Stimulated activated CD4-positive, alpha-beta T cell treated with anti-CD3 and anti-CD28 coated beads, Interleukin-15, amount 100 ng/mL, for 1 hour (primary cell): Measurements from ENCODE around the gene IQCE.

Experiments
- DNase-seq, 2 donors: peaks; one replicate each; pipeline ENCODE4 v3.0.0-alpha.2; 2020; ENCODE audit warnings: low read depth in 1 of 2, low spot score in 1 of 2

The IQCE gene

DNA sequence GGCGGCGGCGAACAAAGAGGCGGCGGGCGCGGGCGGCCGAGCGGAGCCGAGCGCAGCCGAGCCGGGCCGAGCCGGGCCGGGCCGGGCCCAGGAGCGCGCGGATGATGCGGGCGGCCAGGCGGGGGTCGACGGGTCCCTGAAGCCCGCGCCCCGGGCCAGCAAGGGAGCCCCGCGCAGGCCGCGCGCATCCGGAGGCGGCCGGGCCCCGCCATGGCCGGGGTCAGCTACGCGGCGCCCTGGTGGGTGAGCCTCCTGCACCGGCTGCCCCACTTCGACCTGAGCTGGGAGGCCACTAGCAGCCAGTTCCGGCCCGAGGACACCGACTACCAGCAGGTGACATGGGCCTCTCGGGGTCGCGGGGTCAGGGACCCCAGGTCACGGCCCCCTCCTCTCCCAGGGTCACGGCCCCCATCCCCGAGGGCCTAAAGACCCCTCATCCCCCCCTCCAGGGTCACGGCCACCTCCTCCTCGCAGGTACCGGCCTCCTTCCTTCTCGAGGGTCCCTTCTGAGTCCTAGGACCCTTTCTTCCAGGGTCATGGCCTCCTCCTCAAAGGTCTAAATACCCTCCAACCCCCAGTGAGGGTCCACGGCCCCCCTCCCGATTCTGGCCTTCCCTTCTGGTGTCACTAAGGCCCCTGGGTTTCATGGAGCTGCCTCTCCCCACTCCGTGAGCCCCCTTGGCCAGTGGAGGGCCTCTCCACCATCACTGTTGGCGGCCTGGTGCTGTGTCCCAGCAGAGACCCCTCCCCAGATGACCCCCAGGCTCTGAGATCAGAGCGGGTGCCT is 73.4 kb downstream of the IQCE start, which contains the start of gene TTYH3:
TTYH3 (plus strand) TSS at position 41 of the 787 bp plus-strand sequence; CDS start at position 211, 170 bp downstream.
- DNase-seq, result no peak

DNA sequence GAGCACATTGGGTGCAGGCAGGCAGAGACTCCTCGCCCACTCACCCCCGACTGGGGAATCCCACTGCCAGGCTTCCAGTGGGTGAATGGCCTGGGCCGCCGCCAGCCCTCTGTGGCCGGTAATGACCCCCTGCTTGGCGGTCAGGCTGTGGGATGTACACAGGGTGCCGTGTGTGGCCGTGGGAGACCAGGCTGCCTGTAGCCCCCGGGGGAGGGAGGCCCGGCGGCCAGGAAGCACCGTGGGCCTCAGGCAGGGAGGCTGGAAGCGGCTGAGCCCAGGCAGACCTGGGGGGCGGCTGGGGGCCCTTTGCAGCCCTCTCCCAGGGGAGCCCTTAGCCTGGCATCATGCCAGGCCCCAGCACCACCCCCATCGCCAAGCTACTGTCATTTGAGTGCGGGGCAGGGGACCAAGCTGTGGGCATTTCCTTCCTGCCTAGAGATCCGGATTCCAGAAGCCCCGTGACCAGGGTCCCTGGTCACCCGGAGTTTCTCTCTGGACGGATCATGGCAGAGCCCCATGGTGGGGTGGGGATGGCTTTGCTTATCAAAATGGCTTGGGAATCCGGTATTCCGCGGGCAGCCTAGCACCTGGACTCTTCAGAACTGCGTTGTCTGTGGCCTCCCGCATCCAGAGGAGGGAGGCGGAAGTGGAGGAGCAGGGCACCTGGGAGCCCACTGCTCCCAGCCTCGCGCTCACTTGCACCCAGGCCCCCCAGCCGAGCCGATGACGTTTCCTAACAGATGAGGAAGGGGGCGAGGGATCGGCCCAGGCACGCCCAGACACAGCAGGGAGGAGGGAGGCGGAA is 74.2 kb downstream of the IQCE start:
- peak in 1 of 2 donors; percentile 43 for DNase-seq

DNA sequence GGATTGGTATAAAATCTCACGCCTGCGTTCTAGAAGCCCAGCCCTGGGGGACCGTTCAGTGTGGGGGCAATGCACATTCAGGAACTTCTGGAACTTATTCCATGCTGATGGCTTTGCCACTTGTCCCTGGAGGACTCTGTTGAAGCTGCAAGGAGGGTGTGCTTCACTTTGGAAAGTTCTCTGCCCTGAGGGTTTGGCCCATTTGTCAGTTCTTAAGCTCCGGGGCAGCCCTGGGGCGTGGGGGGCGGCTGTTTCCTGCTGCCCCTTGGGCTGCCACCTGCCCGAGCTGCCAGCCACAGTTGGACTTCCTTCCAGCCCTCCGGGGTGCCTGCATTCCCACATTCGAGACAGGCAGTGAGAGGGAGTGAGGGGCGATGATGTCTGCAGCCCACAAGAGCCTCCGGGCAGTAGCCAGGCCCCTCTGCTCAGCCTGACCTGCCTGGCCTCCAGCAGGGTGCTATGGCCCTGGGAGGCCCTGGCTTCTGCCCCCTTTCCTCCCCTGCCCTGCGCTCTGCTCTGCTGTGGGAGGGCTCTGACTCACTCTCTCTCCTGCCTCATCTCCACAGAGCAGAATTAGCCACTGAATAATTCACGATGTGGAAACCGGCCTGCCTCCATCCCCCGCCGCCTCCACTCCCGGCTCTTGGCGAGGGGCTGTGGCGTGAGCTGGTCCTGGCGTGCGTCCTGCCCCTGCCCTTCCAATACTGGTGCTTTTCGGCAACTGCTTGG is 74.9 kb downstream of the IQCE start:
- DNase-seq, result no peak

DNA sequence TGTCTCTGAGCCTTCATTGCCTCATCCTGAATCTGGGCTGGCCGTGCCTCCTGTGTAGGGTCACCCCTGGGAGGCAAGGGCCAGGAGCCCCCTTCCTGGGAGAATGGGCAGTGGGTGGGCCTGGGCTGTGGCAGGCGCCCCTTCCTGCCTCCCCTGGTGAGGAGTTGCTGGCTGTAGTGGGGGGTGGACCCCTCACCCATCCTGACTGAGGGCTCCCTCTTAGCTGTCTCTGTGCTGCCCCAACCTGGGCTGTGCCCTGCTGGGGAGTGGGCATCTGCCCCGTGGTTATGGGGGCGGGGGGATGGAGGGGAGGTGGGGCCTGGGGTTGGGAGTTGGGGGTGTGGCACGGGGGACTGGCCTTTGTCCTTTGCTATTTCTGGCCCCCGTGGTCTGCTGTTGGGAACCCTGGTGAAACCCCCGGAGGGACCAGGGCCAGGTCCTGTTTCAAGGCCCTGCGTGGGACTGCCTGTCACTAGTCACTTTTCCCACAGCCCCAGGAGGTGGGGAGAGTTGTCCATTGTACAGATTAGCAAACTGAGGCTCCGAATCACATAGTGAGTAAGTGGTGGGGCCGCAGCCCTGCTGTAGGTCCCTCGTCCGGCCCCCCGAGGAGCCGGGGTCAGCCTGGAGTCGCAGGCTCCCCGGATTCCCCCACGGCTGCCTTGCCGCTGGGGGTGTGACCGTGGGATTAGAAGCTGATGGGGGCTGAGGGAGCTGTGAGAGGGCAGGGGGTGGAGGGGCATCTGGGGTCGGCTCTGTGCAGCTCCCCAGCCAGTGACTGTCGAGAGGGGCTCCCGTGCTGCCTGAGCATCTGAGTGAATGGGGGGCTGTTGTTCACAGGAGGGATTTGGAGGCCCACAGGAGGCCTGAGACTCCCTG is 75.7 kb downstream of the IQCE start:
- DNase-seq, result no peak

DNA sequence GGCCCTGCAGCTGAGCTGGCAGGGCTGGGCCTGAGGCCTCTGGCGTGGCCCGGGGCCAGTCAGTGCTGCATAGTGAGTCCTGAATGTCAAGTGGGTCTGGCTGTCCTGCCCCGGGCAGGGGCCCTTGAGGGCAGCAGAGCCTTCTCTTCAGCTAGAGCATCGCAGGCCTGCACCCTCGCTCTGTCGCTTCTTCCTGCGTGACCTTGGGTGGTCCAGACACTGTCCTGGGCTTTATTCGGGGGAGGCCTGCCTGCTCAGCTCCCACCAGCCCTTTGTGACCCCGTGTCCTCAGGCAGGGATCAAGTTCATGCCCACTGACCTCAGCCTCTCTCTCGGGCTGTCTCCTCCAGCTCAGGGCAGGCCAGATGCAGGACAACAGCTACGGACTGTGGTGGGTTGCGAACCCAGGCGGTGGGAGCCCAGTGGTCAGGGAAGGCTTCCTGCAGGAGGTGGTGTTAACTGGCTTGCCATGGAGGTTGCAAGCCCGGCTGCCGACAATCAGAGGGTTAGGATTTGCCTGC is 76.4 kb downstream of the IQCE start:
- no peak for DNase-seq

DNA sequence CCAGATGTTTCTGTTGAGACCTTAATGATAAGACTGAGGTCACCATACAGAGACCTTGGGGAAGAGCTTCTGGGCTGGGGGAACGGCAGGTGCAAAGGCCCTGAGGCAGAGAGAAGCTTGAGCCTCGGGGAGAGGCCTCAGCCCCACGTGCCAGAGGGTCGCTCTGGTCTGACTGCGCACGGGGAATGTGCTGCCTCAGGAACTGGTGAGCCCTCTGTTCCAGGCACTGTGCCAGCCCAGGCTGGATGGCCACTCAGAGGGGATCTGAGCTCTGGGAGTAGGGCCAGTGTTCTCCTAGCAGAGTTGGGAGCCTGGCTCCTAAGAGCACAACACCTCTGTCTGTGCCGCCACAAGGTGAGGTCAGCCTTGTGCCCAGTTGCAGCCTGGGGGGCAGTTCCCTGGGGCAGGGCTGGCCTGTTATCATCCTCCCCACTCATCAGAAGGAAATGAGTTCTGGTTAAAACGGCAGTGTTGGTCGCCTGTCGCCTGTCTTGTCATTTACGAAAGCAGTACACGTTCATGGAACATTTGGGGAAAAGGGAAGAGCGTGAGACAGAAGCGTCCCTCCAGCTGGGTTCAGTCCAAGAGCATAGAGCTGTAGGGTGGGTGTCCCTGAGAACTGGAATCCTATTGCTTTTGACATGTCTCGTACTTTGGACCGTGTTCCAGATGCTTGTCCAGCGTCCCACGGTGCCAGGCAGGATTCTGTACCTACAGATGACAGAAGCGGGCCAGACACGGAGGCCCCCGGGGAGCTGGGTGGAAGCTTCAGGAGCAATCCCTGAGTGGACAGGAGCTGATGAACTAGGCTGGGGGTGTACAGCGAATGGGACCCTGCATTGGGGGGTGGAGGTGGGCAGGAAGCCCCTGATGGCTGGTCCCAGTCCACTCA is 77.3 kb downstream of the IQCE start:
- DNase-seq, result no peak

DNA sequence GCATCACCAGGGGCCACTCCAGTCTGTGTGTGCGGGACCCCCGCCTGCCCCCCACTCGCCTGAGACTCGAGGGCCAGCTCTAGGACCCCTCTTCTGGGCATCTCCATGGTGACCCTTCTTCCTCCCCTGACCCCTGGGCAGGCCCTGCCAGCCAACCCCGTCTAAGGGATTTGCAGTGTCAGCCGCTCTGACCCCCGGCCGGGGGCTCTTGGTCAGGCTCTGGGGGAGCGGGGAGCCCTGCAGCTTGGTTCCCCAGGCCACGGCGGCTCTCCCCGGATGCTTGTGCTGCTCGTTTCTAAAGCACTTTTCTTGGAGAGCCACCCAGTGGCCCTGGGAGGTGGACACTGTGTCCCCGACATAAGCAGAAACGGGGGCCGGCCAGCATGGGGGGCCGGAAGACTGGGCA is 78.3 kb downstream of the IQCE start:
- DNase-seq, result no peak

DNA sequence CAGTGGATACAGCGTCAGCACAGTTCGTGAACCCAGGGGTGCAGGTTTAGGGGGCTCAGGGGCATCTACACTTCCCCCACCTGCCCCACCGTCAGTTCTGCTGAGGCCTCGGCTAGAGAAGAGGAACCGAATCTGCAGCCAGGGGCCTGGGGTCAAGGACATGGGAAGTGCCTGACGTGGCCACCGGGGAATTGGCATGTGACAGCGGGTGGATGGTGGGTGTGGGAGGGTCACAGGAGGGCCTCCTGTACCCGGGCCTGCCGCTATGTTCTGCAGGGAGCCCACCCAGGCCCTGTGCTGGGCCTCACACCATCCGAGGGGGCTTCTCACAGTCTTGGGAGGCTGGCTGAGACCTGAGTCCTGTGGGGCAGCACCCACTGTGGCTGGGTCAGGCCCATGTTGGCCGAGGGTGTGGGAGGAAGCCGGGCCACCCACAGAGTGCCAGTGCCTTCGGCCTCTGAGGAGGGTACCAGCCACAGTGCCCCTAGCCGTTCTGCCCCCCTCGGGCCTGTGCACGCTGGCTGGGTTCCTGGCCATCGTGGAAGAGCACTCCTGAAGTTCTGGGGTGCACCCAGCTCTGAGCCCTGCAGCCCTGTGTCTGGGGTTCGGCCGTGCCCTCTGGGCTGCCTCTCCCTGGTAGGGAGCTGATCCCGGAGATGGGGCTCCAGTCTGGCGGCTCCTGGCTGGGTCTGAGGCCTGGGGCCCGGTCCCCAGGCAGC is 78.9 kb downstream of the IQCE start:
- DNase-seq, result no peak

DNA sequence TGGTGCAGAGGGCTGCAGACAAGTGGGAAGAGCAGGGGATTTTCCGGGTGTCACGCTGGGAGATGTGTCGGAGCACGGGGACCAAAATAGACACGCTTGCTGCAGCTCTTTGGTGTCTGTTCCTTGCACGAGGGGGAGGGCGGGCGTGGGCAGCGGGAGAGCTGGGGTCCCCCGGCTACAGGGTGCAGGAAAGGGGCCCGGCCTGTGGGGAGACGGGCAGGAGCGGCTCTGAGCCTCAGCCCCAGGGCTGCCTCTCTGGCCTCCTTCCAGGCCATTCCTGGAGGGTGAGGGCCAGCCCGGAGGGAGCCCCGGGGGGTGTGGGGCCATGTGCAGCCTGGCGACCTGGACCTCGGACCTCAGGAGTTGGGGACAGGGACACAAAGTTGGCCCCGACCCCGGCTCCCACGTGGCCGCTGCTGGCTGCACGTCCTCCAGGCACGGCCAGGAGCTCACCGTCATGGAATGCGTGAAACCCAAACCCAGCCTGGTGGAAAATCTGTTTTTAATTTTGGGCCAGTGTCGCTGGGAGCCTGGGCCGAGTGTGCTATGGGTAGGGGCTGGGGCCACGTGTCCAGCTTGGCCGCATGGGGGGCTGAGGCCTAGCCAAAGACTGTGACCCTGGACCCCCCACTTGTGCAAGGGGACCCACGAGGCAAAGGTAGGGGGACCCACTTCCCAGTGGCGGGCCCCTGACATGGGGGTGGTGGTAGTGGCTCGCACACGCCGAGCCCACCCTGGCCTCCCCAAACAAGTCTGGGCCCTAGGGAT is 79.6 kb downstream of the IQCE start:
- DNase-seq, result no peak

DNA sequence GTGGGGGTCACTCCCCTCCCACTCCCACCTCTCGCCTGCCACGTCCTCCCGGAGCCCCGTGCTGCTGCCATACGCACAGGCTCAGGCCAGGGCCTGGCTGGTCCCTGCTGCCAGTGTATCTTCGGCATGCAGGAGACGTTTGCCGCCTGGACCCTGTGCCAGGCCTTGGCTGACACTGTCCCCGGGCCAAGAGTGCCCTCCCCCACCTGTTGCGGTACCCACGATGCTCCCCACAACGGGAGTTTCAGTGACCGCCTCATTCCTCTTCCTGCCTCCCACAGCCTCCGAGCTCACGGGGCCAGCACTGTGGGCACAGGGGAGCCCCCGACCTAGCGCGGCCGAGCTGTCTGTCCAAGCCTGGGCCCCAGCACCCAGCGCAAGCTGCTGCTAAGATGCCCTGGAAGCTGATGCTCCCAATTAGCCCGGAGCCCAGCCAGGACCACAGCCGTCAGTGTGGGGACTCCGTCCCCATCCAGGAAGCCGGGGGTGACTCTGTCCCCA is 80.5 kb downstream of the IQCE start:
- no peak for DNase-seq

DNA sequence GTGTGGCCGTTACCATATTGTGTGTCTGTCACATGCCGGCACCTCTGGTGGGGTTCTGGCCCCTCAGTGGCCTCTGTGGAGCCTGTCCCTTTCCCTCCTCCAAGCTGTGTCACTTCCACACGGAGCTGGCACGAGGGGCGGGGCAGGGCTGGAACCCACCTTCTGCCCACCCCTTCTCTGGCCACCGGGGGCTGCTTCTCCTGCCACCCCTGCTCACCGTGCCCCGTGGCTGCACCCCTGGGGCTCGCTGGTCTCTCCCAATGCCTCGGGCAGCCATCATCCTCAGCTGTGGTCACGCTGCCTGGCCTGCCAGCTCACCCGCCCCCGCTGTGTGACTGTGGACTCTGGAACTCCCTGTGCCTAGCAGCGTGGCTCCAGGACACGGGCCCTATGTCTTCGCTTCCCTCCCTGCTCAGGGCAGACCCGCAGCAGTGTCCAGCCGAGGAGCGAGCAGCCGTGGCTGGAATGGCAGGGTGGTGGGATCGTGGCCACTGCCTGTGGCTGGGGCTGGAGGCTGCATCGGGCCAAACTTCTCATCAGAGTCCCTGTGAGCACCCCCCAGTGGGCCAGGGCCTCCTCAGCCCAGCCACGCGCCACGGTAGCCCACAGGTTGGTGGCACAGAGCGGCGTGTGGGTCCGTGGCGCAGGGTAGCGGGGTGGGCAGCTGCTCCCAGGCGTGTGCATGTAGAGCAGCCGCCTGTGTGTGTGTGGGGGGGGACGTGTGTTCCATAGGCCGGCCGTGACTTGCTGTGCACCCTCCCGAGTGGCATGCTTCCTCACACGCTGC is 81.1 kb downstream of the IQCE start:
- no peak for DNase-seq

DNA sequence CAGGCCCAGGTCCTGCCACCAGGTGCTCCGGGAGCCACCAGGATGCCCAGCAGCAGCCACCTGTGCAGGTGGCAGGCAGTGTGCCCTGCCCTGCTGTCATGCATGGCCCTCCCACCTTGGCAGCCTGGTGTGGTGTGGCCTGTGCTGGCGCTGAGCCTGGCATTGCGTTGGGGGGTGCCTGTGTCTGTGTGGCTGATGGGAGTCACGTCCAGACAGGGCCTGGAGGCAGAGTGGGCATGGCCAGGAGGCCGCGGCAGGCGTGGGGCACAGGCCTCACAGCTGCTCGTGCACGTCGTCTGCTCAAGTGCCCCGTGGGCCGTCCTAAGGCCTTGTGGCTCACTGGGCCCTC is 81.7 kb downstream of the IQCE start:
- DNase-seq, result no peak

DNA sequence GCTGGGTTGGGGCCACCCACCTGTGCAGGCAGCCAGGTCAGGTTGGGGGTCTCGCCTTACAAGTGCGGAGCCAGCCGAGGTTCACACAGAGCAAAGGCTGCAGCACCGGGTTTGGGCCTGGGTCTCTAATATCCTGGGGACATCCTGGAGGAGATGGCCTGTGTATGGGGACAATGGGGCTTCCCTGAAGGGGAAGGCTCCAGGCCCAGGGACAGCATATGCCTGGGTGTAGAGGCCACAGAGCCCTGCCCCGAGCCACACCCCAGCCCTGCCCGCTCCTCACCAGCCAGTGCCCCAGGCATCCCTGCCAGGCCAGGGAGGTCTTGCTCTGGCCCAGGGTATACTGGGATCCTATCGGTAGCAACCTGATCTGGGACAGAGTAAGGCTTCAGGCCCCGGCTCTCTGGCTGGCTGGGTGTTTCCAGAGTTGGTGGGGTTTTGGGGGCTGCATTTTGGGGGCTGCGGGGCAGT is 82.1 kb downstream of the IQCE start:
- DNase-seq, result no peak

DNA sequence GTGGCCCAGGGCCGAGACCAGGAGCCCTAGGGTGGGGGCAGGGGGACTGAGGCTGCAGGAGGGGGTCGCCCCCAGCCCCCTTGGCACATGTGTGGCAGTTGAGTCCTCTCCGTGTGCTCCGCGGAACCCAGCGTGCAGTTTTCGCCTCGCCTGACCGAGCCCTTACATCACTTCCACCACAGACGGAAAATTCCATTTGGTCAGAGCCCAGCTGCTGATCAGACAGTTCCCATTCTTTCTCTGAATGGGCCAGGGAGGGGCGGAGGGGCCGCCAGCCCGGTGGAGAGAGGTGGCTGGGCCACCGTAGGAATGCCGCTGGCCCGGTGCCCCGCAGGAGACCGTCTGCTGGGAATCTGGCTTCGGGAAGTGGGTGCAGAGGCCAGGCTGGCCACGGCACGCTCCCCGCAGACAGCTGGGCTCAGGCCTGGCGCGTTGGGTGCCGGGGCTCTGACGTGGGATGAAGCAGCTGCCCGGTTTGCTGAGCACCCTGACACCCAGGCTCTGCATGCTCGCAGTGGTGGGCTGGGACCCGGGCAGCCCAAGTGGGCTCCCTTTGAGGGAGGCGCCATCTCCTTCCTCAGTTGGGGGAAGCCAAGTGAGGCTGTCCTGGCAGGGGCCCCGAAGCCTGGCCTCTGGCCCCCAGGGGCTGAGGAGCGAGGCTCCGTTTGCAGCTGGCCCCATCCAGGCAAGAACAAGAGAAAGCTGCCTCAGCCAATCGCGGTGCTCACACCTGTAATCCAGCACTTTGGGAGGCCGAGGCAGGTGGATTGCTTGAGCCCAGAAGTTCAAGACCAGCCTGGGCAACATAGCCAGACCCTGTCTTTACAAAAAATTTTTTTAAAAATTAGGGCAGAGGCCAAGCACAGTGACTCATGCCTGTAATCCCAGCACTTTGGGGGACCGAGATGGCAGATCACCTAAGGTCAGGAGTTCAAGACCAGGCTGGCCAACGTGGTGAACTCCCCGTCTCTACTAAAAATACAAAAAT is 82.9 kb downstream of the IQCE start:
- no peak for DNase-seq

DNA sequence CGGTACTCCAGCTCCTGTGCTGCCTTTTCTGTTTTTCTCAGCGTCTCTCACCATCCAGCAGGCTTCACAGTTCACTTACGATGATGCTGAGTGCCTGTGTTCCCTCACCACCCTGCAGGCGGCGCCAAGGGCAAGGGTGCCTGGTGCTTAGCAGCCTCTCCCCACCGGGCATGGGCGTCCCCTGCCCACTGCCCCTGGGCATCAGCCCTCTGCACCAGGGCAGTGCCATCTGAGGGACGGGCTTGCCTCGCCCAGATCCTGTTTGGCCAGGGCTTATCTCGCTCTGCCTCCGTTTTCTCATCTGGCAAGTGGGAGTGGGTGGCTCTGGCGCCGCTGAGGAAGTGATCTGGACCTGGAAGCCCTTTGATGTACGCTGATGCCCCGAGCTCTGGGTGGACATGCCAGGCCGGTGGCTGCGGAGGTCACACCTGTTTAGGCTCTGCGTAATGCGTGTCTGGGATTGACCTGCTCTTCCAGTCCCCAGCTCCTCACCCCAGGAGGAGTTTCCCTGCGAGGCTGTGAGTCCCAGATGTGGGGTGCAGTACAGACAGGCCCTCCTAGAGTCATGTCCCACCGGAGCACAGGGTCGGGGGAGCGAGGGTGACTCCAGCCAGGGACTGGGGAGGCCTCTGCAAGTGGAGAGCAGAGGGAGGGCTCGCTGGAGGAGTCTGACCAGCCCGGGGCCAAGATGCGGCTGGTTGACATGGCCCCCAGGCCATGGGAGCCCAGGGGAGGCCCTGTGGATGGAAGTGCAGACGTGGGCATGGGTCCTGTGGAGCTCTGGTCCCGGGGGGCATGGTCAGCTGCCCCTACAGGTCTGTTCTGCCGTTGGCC is 84.8 kb downstream of the IQCE start:
- DNase-seq, result no peak
